GM18907 (cell line): ENCODE results near the gene DNAAF8.
A peak's percentile ranks its signal among the peaks of the same experiment; 100 is the strongest.

Experiments
- ATAC-seq: cut with Tn5 transposase; IDR thresholded peaks from one replicate; pipeline ENCODE4 v1.9.1; 2021; ENCODE audit warnings: mild to moderate bottlenecking, moderate library complexity; ENCODE audit not compliant: unreplicated experiment

The DNAAF8 gene

DNA sequence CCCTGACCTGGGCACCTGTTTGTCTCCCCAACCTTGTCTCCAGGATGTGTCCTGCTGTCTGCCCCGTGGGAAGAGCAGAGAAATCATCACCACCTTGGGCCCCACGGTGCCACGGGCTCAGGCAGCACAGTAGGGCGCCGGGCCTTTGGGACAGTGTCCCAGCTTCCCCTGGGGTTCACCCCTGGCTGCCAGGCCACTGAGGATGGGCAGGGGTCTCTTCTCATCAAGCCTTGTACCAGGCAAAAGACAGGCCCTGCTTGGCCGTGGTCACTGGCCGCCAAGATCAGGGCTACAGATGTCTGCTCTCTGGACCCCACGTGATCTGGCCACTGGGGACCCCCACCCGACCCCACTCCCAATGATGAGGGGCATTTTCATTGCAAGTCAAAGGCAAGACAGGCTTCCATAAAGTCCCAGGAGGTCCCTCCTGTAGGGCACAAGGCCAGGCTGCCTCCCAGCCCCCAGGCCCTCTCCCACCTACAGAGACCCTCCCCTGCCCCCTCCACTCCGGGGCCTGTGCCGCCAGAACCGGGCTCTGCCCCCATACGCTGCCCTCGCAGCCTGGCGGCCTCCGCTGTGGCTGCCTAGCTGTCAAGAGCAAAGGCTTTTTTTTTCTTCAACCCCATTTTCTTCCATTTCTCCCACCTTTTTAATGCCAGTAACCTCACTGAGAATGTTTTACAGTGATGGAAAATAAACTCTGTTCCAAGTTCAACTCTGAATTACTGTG, 14.5 kb downstream of the DNAAF8 start:
- no peak for ATAC-seq

DNA sequence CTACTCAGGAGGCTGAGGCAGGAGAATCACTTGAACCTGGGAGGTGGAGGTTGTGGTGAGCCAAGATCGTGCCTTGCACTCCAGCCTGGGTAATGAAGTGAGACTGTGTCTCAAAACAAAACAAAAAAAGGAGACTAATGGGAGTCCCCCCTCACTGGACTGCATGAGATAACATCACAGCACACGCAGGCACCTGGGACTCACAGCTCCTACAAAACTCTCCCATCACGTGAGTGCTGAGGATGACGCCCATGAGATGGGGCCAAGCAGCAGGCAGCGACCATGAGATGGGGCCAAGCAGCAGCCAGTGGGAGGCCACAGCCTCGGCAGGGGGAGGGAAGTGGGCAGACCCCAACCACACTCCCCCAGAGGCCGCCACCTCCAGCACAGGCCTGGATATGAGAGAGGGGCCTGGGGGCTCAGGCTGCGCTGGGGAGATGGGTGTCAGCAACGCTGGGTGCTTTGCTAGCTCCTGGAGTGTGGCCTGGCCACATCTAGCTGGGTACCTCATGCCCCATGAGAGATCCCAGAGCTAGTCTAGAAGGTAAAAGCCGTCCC, 15.4 kb downstream of the DNAAF8 start:
- ATAC-seq = no peak

DNA sequence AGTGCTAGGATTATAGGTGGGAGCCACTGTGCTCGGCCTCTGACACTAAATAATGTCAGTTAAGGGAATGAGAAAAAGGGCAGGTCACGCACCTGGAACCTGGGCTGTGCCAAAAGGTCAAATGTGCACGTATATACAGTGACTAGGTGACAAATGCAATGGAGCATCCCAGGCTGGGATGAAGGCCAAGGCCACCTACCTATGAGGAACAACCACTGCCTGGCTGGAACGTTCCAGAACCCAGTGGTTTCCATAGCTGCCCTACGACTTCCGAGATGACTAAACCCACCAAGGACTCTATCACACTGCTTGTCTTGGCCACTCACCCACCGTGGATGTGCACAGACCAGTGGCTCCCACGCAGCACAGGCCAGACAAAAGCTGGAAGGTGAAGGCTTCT, 16.6 kb downstream of the DNAAF8 start:
- ATAC-seq = no peak

DNA sequence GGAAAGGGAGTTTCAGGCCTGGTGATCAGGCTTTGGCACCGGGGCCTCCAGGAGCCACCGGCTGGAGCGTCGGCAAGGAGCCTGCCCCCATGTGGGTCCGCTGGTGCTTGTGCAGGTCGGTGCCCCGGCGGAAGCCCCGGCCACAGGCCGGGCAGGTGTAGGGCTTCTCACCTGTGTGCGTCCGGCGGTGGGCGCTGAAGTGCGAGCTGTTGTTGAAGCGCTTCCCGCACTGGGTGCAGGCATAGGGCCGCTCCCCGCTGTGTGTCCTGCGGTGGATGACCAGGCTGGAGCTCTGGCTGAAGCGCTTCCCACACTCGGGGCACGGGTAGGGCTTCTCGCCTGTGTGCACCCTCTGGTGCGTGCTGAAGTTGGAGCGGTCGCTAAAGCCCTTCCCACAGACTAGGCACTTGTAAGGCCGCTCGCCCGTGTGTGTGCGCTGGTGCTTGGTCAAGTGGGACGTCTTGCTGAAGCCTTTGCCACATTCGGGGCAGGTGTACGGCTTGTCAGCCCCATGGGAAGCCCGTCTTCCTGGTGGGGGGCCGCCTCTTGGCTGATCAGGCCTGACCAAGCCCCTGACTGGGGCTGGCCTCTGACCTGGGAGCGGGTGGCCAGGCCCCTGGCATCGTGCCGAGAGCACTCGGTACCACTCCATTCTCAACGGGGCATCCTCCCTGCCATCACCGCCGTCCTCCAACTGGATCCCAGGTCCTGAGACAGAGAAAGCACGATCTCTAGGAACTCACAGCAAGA, 18.2 kb downstream of the DNAAF8 start:
- ATAC-seq = no peak

DNA sequence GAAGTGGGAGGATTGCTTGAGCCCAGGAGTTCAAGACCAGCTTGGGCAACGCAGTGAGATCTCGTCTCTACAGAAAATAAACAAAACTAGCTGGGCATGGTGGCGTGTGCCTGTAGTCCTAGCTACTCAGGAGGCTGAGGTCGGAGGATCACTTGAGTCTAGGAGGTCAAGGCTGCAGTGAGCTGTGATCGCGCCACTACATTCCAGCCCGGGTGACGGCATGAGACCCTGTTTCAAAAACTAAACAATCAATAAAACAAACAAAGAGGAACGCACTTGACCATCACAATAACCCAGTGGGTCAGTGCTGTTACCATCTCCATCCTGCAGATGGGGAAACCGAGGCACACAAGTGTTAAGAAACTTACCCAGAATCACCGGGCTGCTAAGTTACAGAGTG, 18.9 kb downstream of the DNAAF8 start:
- no peak for ATAC-seq

DNA sequence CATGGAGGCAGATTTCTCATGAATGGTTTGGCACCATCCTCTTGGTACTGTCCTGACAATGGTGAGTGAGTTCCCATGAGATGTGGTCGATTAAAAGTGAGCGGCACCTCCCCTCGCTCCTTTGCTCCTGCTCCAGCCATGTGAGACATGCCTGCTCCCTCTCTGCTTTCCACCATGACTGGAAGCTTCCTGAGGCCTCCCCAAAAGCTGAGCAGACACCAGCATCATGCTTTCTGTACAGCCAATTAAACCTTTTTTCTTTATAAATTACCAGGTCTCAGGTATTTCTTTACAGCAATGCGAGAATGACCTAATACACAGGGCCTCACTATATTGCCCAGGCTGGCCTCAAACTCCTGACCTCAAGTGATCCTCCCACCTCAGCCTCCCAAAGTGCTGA, 20.5 kb downstream of the DNAAF8 start:
- no peak for ATAC-seq

DNA sequence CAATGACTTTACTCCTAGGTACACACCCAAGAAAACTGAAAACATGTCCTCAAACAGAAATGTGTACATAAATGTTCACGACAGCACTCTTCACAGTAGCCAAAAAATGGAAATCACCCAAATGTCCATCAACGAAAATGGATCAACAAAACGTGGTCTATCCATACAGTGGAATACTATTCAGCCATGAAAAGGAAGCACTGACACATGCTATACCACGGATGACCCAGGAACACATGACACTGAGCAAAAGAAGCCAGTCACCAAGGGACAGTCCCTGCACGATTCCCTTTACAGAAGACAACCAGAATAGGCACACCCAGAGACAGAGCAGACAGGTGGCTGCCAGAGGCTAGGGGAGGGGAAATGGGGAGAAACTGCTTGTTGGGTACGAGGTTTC, 21.4 kb downstream of the DNAAF8 start:
- no peak for ATAC-seq

DNA sequence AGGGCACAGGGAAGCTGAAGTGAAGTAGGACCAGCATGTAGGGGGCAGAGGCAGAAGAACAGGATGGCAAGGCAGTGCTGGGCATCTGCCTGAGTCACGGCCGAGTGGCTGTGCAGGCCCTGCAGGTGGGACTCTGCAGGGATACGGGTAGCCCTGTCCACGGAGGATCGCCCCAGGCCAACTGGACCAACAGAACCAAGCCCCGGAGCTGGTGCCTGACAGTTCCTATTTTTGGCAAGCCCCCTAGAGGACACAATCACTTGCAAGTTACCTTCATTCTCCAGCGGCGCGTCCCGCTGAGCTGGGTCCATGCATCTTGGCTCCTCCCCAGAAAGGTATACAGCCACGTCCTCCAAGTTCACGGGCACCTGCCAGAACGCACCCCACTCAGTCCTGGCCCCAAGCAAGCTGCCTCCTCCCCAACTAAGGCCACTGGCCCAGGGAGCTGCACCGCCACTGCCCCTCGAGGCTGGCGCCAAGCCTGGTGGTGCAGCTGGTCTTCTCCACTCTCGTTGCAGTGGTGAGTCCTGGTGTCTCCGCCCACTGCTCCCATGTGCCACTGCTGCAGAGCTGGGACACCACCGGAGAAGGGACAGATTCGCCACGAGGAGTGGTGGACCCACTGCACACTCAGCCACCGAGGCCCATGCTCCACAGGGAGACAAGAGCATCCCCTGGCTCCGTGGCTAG, 26.0 kb downstream of the DNAAF8 start:
- no peak for ATAC-seq

DNA sequence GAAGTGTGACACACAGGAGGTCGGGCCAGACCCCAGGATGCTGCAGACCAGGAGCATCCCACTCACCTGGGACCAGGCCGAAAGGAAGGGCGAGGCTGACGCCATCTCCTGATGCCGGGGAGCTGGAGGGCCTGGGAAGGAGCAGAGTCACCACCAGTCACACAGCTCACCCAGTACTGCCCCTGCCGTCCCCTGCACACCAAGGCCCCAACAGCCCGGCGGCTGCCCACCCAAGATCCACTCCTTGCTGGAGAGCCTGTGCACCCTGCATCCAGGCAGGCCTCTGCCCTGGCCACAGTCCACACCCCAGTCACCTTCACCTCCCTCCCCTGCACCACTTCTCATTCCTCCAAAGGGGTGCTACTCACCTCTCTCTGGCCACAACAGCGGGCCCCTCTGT, 27.9 kb downstream of the DNAAF8 start:
- no peak for ATAC-seq

DNA sequence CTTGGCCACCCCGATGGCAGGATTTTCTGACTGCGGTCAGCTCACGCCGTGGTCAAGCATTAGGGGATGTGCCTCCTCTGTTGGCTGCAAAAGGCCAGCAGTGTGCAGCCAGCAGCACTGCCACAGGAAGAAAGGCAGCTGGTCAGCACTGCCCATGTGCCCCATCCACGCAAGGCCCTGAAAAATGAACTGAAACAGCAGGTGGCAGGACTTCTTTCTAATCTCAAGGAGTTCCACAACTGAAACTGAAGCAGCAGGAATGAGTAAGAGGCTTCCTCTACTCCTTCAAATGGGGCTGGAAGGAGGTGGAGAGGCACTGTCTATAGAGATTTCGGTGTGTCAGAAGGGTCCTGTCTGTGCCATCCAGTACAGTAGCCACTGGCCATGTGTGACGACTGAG, 29.5 kb downstream of the DNAAF8 start:
- ATAC-seq = no peak

DNA sequence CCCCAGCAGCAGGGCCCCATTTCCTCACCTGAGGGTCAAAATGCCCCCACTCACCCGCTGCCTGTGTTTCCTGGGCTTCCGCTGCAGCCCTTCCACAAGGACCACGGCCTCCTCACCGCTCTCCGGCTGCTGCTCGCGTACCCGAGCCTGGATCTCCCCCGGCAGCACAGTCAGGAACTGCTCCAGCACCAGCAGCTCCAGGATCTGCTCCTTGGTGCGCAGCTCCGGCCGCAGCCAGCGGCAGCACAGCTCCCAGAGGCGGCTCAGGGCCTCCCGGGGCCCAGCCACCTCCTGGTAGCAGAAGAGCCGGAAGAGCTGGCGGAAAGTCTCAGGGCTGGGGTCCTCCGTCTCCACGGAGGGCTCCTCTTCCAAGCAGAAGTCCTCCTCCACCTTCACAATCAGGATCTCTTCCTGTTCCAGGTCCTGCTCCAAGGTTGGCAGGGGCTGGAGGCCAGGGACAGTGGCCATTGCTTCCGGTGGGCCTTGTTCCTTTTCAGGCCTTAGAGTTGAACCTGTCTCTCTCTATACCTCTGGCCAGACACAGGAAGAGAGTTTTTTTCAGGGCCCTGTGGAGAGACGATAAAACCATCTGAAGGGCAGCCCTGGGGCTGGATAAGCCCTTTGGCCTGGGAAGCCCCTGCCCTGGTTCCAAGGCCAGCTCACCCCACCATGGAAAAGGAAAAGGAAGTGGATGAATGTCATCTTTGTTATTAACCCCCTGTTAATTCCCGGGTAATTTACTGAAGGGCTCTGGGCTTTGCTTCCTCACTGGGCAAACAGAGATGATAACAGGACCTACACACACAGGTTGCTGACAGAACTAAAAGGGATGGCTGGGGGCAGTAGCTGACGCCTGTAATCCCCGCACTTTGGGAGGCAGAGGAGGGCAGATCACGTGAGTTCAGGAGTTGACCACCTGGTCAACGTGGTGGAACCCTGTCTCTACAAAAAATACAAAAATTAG, 31.5 kb downstream of the DNAAF8 start:
- no peak for ATAC-seq

DNA sequence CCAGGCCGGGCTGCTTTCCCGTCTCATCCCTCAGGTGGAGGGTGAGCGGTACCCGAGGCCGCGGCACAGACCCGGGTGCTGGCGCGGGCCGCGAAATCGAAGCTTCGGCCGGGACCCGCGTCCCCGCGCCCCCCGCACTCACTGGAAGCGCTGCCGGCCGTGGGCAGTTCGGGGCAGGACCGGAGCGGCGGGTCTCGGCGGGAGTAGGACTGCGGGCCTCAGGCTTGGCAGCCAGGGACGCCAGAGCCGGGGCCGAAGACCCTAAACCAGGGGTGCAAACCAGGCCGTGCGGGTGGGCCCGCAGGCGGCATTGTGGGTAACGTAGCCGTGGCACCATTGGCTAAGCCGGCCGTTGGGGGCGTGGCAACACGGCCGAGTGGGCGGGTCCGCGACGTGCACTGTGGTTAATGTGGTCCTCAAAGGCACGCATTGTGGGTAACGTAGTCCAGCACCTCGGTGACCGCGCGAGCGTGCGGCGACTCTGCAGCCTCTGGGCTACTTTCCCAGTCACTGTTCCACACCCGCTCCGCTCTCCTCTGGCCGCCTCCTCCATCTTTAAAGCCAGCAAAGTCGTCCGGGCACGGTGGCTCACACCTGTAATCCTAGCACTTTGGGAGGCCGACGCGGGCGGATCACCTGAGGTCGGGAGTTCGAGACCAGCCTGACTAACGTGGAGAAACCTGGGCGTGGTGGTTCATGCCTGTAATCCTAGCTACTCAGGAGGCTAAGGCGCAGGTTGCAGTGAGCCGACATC, 32.7 kb downstream of the DNAAF8 start, which contains the start of gene ZNF500:
ZNF500 (minus strand) TSS at position 288 of the 754 bp plus-strand sequence. CDS start 1,184 bp downstream, outside the sequence.
- peak; percentile 87 for ATAC-seq

DNA sequence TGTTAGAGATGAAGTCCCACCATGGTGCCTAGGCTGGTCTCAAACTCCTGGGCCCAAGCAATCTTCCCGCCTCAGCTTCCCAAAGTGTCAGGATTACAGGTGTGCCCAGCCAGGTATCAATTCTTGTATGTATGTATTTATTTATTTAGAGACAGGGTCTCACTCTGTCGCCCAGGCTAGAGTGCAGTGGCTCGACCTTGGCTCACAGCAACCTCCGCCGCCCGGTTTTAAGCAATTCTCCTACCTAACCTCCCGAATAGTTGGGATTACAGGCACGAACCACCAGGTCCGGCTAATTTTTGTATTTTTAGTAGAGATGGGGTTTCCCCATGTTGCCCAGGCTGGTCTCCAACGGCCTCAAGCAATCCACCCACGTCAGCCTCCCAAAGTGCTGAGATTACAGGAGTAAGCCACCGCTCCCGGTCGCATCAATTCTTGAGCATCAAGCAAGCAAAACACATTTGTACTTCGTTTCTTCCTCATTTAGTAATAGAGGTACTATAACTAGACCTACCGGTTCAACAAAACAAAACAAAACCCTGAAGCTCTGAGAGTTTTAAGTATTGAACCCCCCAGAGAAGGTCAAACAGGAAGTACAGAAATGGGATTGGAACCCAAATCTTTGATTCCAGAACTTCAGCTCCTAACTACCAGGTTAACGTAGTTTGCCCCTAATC, 33.7 kb downstream of the DNAAF8 start:
- ATAC-seq = no peak

DNA sequence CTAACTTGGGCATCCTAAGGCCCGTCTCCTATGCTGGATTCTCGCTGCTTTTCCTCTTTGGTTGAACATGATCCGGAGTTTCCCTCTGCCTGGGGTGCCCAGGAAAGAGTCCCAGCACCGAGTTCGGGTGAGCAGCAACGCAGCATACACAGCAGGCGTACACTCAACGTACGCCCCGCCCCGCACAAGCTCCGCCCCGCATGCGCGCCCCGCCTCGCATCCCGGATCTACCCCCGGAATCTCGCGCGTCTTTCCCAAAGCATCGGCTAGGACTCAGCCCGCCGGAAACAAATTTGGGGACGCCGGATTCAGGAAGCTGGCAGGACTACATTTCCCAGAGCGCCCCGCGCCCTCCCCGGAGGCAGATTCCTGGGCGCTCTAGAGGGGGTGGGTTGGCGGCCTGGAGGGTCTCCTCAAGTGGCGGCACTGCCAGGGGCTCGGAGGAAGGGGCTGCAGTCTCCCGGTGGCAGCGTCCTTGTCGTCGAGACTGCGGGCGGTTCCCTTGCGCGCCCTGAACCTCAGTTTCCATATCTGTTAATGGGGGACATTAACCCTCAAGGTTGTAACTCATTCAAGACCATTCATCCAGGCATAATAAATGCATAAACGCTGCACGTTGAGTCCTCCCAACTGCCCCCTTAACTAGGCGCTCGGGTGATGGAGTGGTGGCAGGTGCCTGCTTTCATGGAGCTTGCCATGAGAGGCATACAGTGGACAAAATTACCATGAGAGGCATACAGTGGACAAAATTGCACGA, 34.4 kb downstream of the DNAAF8 start:
- ATAC-seq = peak; percentile 73

DNA sequence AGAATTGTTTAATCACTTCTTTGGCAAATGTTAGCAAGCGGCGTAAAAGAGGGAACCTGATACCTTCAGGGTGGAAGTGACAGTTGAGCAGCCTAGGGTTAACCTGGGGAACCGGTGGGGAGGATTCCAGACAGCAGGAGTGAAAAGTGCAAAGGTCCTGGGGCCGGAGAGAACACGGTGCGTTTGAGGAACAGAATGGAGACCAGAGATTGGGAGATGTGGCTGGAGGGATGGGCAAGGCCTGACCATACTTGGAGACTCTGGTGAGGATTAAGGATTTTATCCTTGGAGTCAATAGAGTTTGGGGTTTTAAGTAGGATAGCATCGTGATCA, 34.9 kb downstream of the DNAAF8 start:
- no peak for ATAC-seq

DNA sequence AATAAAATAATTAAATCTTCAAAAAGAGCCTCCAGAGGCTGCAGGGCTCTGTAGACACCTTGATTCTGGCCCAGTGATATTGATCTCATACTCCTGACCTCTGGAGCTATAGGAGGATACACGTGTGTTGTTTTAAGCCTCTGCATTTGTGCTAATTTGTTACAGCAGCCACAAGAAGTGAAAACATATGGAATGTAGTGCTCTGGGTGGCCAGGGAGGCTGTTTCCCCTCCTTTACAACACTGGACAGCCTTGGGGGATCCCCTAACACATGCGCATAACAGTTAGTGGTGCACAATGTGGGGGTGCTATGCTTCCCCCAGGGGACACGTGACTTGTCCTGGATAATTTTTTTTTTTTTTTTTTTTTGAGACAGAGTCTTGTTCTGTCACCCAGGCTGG, 37.3 kb downstream of the DNAAF8 start:
- no peak for ATAC-seq

DNA sequence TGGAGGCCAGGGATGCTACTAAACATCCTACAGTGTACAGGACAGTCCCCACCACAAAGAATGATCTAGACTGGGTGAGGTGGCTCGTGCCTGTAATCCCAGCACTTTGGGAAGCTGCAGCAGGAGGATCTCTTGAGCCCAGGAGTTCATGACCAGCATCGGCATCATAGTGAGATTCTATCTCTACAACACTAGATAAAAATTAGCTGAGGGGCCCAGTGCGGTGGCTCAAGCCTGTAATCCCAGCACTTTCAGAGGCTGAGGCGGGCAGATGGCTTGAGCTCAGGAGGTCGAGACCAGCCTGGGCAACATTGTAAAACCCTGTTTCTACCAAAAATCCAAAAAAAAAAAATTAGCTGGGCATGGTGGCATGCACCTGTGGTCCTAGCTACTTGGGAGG, 38.0 kb downstream of the DNAAF8 start:
- no peak for ATAC-seq

DNA sequence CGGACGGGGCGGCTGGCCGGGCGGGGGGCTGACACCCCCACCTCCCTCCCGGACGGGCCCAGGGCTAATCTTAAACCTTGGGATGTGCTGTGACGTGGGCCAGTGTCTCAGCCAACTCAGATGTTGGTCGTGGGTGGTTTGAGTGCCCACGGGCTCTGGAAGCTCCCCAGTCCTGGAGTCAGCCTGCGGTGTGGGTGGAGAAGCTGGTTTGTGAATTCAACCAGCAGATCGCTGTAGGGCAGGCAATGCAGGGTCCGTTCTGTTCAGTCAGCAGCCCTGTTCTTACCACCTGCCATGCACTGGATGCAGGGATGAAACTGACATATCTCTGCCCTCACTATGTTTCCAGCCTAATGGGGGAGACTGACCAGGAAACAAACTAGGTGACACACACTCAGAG, 40.7 kb downstream of the DNAAF8 start:
- no peak for ATAC-seq
